HG03457 (cell line): ENCODE measurements around the gene APOBEC4.

ENCODE experiments used
- ATAC-seq: cut with Tn5 transposase; IDR thresholded peaks from one replicate; pipeline ENCODE4 v1.9.1; 2021; ENCODE audit warnings: moderate number of reproducible peaks; ENCODE audit not compliant: unreplicated experiment

Gene APOBEC4

GRCh38 chr1:183604038-183604808 is 48.9 kb downstream of the APOBEC4 start:
- no peak for ATAC-seq

- ATAC-seq, result no peak
These were observed 50.6 kb downstream of the APOBEC4 start for GRCh38 chr1:183602510-183602909.

- no peak for ATAC-seq
These were observed 52.5 kb downstream of the APOBEC4 start for GRCh38 chr1:183600634-183601033.

GRCh38 chr1:183600136-183600535 is 53.0 kb downstream of the APOBEC4 start:
- ATAC-seq, result no peak

- ATAC-seq, result no peak
These were observed 54.7 kb downstream of the APOBEC4 start for GRCh38 chr1:183598386-183598785.

GRCh38 chr1:183597656-183598347 is 55.3 kb downstream of the APOBEC4 start:
- ATAC-seq, result no peak

GRCh38 chr1:183596500-183596899 is 56.6 kb downstream of the APOBEC4 start:
- no peak for ATAC-seq
